ENCODE results near the gene GRIA4.

DNA sequence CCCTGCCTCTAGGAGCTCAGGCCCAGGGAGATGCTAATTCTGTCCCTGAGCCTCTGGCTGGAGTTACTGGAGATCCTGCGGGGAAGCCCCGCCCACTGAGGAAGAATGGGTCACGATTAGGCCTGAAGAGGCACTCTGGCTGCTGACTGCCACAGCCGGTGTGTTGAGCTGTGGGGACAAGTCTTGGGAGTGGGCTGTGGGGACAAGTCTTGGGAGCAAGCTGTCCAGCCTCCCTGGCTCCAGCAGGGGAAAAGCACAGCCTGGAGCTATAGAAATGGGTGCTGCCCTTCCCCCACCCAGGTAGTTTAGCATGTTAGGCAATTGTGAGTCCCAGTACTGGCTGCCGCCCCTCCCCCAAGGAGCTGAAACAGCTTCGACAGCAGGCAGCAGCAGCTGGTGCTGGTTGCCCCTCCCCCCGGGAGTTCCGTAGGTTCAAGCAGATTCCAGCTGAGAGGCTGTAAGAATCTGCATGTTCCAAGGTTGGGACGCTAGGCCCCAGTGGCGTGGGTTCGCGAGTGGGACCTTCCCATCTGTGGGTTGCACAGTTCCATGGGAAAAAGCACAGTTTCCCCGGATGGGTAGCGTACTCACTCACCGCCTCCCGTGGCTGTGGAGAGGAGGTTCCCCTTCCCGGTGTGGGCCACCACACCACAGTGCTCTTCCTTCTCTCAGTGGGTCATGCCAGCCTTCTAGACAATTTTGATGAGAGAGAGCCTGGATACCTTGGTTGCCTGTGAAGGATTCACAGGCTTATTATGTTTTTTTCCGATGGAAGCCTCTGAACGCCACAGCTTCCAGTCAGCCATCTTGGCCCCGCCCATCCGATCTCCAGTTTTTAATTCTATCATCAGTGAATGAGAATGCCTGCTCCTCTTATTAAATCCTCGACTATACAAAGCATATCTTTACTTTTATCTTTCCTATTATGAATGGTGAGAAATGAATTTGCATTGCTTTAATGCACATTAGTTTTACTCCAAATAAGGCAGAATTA is 350.7 kb downstream of the GRIA4 start:
- TF ChIP-seq EZH2phosphoT487 (conservative IDR thresholded peaks at IDR 0.05; ENCODE audit: low read length) = no peak
- TF ChIP-seq, protein P1, sequence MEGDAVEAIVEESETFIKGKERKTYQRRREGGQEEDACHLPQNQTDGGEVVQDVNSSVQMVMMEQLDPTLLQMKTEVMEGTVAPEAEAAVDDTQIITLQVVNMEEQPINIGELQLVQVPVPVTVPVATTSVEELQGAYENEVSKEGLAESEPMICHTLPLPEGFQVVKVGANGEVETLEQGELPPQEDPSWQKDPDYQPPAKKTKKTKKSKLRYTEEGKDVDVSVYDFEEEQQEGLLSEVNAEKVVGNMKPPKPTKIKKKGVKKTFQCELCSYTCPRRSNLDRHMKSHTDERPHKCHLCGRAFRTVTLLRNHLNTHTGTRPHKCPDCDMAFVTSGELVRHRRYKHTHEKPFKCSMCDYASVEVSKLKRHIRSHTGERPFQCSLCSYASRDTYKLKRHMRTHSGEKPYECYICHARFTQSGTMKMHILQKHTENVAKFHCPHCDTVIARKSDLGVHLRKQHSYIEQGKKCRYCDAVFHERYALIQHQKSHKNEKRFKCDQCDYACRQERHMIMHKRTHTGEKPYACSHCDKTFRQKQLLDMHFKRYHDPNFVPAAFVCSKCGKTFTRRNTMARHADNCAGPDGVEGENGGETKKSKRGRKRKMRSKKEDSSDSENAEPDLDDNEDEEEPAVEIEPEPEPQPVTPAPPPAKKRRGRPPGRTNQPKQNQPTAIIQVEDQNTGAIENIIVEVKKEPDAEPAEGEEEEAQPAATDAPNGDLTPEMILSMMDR (IDR thresholded peaks at IDR 0.05; ENCODE audit: insufficient read depth, low read length, poor library complexity, severe bottlenecking) = no peak
